ES-I3 (cell line): Measurements from ENCODE around the gene ALS2.
"Not testable (repeated sequence)": the region's sequence is repeated elsewhere in the genome, so short reads cannot be mapped to it uniquely, and the experiment has no call there.

ENCODE experiments used
- H3K36me3 ChIP-seq: 2 replicates; pipeline ENCODE4 v1.6.1; 2013; ENCODE audit warnings: mild to moderate bottlenecking, low read length, control low read depth, moderate library complexity; ENCODE audit not compliant: insufficient read depth
- H3K4me1 ChIP-seq: 2 replicates; pipeline ENCODE4 v1.6.1; 2013; ENCODE audit warnings: mild to moderate bottlenecking, control low read depth, low read length; ENCODE audit not compliant: insufficient read depth
- H3K9ac ChIP-seq: 2 replicates; pipeline ENCODE4 v1.6.1; 2013; ENCODE audit warnings: low read depth, mild to moderate bottlenecking, low read length, moderate library complexity
- H3K9me3 ChIP-seq: 2 replicates; pipeline ENCODE4 v1.6.1; 2013; ENCODE audit warnings: mild to moderate bottlenecking, low read length, moderate library complexity; ENCODE audit not compliant: control insufficient read depth, insufficient read depth

The ALS2 gene

GRCh38 chr2:201780674-201781493 lies at the start of gene ALS2:
Gene ALS2, minus strand, starts transcription at chr2:201780933. Its CDS starts 12,048 bp downstream, at chr2:201768885.
- H3K4me1 ChIP-seq: peaks cover 16% of the 10 kb centered on the region; the same call in 1 of the 2 replicates
- H3K9me3 ChIP-seq: no peaks in the 10 kb centered on the region
- H3K36me3 ChIP-seq: no peaks in the 10 kb centered on the region
- H3K9ac ChIP-seq: peak within 1 kb of the TSS; percentile 99

- Histone ChIP-seq H3K4me1 (no peaks in the 10 kb centered on the region), H3K9me3 (peaks cover 2% of the 10 kb centered on the region; the same call in 1 of the 2 replicates), H3K9ac (no peak overlapping the region), H3K36me3 (no peaks in the 10 kb centered on the region)
These were observed 47.5 kb upstream of the ALS2 start for GRCh38 chr2:201828220-201828619.

GRCh38 chr2:201827621-201828020 lies 46.9 kb upstream of the ALS2 start:
- H3K9ac ChIP-seq: no peak overlapping the region
- no peaks in the 10 kb centered on the region for H3K36me3 ChIP-seq
- peaks cover 2% of the 10 kb centered on the region; the same call in 1 of the 2 replicates for H3K9me3 ChIP-seq
- H3K4me1 ChIP-seq: no peaks in the 10 kb centered on the region

- no peaks in the 10 kb centered on the region for H3K4me1 ChIP-seq
- no peak overlapping the region for H3K9ac ChIP-seq
- H3K36me3 ChIP-seq: no peaks in the 10 kb centered on the region
- peaks cover 2% of the 10 kb centered on the region; the same call in 1 of the 2 replicates for H3K9me3 ChIP-seq
These were observed 43.5 kb upstream of the ALS2 start for GRCh38 chr2:201824212-201824611.

GRCh38 chr2:201821080-201821479 lies 40.3 kb upstream of the ALS2 start:
- H3K36me3 ChIP-seq: no peaks in the 10 kb centered on the region
- no peak overlapping the region for H3K9ac ChIP-seq
- H3K9me3 ChIP-seq: peaks cover 5% of the 10 kb centered on the region
- H3K4me1 ChIP-seq: no peaks in the 10 kb centered on the region

- H3K9ac ChIP-seq: no peak overlapping the region
These were observed 39.8 kb upstream of the ALS2 start for GRCh38 chr2:201820383-201821007.

DNA sequence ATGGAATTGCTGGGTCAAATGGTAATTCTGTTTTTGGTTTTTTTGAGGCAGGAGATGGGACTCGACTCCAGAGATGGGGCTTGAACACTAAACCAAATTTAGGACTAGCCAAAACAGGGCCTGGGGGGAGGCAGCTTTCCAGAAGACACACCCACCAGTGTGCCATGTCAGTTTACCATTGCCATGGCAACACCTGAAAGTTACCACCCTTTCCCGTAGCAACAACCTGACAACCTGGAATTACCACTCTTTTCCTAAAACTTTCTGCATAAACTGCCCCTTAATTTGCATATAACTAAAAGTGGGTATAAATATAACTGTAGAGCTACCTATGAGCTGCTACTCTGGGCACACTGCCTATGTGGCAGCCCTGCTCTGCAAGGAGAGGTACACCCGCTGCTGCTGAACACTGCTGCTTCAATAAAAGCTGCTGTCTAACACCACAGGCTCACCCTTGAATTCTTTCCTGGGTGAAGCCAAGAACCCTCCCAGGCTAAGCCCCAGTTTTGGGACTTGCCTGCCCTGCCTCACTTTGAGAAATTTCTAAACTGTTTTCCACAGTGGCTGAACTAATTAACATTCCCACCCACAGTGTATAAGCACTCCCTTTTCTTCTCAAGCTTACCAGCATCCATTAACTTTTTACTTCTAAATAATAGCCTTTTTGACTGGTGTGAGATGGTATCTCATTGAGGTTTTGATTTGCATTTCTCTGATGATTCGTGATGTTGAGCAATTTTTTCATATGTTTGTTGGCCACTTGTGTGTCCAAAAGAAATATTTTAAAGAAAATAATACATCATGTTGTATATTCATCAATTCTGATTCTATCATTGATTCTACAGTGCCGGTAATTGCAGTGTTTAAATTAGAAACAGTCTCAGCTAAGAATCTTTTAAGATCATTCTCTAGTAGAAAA lies 36.2 kb upstream of the ALS2 start:
- no peaks in the 10 kb centered on the region for H3K4me1 ChIP-seq

More at GRCh38 chr2:201820383-201821007, 39.8 kb upstream of the ALS2 start:
- Histone ChIP-seq H3K4me1 (no peaks in the 10 kb centered on the region), H3K9me3 (peaks cover 3% of the 10 kb centered on the region), H3K36me3 (no peaks in the 10 kb centered on the region)

GRCh38 chr2:201813996-201814760 lies 33.4 kb upstream of the ALS2 start:
- Histone ChIP-seq H3K9me3 (peaks cover 3% of the 10 kb centered on the region), H3K36me3 (no peaks in the 10 kb centered on the region), H3K4me1 (no peaks in the 10 kb centered on the region; the same call in 1 of the 2 replicates), H3K9ac (no peak overlapping the region)

More for the DNA sequence above, 36.2 kb upstream of the ALS2 start:
- Histone ChIP-seq H3K9me3 (peaks cover 3% of the 10 kb centered on the region), H3K36me3 (no peaks in the 10 kb centered on the region), H3K9ac (no peak overlapping the region)

DNA sequence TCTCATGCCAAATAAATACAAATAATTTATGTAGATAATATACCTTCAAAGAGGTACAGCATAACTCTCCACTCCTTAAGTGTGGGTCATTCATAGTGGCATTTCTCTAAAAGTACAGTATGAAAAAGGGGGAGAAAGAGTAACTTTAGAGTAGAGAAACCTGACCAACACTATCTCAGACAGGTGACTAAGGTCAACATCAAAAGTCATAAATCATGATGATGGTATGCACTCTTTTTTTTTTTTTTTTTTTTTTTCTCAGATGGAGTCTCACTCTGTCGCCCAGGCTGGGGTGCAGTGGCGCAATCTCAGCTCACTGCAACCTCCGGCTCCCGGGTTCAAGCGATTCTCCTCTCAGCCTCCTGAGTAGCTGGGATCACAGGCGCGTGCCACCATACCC lies 29.9 kb upstream of the ALS2 start:
- H3K9ac ChIP-seq, H3K36me3 ChIP-seq, H3K9me3 ChIP-seq: not testable (repeated sequence)
- peaks cover 13% of the 10 kb centered on the region for H3K4me1 ChIP-seq

DNA sequence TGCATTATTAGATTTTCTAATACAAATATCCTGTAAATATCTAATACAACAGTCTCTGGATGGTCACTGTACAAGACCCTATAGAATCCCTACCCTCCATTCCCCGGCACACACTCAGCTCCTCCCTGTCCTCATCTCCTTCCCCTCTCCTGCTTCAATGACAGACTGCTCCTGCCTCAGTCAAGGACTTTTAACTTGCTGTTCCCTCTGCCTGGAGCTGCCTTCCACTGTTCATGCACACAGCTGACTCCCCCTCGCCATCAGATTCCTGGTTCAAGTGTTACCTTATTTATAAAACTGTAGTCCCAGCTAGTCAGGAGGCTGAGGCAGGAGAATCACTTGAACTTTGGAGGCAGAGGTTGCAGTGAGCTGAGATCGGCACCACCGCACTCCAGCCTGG lies 28.9 kb upstream of the ALS2 start:
- Histone ChIP-seq H3K9me3 (no peaks in the 10 kb centered on the region), H3K36me3 (no peaks in the 10 kb centered on the region), H3K9ac (no peak overlapping the region), H3K4me1 (peaks cover 13% of the 10 kb centered on the region)

DNA sequence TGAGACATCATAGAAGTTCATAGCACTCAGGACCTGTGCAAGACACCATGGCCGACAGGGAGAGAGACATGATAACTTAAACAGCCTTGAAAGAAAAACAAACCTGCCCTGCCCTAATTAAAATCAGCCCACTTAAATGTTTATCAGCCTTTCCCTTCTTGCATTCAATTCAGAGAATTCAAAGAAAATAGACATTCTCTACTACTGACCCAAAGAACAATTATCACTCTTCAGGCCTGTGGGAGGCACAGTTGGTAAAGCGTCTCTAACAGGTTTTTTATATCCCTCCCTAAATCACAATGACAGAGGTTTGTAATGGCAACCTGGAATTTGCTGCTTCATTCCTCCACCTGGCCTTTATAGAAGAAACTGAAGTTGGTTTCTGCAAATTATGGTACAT lies 27.3 kb upstream of the ALS2 start:
- Histone ChIP-seq H3K4me1 (peaks cover 13% of the 10 kb centered on the region), H3K9me3 (no peaks in the 10 kb centered on the region), H3K36me3 (no peaks in the 10 kb centered on the region), H3K9ac (no peak overlapping the region)

DNA sequence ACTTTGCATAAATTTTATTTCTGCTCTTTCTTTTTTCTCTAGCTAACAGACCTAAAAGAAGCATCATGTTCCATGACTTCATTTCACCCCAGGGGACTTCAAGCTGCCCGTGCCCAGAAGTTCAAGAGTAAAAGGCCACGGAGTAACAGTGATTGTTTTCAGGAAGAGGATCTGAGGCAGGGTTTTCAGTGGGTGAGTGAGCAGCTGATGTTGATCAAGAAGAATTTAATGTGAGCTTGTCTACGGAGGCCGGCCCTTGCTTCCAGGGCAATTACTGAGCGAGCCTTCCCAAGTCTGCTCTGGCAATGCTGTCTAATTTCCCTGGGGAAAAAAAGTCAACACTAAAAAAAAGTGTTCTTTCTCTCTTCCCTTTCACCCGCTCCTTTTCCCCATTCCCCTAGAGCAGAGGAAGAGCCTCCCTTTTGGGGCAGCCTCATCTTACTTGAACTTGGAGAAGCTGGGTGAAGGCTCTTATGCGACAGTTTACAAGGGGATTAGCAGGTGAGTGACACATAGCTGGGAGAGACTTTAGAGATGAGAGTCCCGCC lies 26.8 kb upstream of the ALS2 start:
- Histone ChIP-seq H3K9me3 (no peaks in the 10 kb centered on the region), H3K4me1 (peaks cover 13% of the 10 kb centered on the region), H3K36me3 (no peaks in the 10 kb centered on the region), H3K9ac (no peak overlapping the region)

GRCh38 chr2:201806442-201807170 lies 25.9 kb upstream of the ALS2 start, which contains the start of gene CDK15:
Gene CDK15, plus strand, starts transcription at chr2:201806537. Its CDS starts 128 bp downstream, at chr2:201806665.
- H3K36me3 ChIP-seq: no peaks in the 10 kb centered on the region
- H3K9ac ChIP-seq: no peak within 1 kb of the TSS
- no peaks in the 10 kb centered on the region for H3K9me3 ChIP-seq
- H3K4me1 ChIP-seq: peaks cover 13% of the 10 kb centered on the region
